H1 (cell line): Measurements from ENCODE around the gene ATOH8. TPM values are rescaled to one million over a fixed set of nuclear protein-coding genes. Genes with fewer than 3 reads are reported as not detected.

Source experiments
- CTCF ChIA-PET: fragments of 300-600 bp; sonication (Branson Sonifier 250); formaldehyde crosslinking; loops from one replicate; lab custom pipeline; 2021; ENCODE audit not compliant: partially characterized antibody; lab: Charles Lee
- POLR2A ChIA-PET: fragments of 300-600 bp; sonication (Branson Sonifier 250); formaldehyde crosslinking; loops from one replicate; lab custom pipeline; 2021; ENCODE audit warnings: inconsistent platforms; ENCODE audit not compliant: partially characterized antibody; lab: Charles Lee
- DNase-seq, 2 experiments: peaks; one replicate each; pipeline versions ENCODE4 v3.0.0 to v3.0.0-alpha.2; 2010 to 2022; ENCODE audit warnings: low spot score in 2 of 2, low read depth in 1 of 2, mixed read lengths in 1 of 2
- FAIRE-seq: peaks from 2 replicates; lab custom pipeline; 2011; peaks lifted over from hg19 to GRCh38; lab: Jason Lieb, UNC
- H2AFZ ChIP-seq: 2 replicates; pipeline ENCODE4 v1.8.1; 2012; ENCODE audit warnings: low read length, inconsistent platforms
- H2AK5ac ChIP-seq: 2 replicates; pipeline ENCODE4 v1.6.1; 2013; ENCODE audit warnings: low read depth, low read length
- H2BK120ac ChIP-seq: replicated peaks from 2 replicates; pipeline ENCODE3; 2013; ENCODE audit warnings: low read depth, low read length, inconsistent platforms
- H2BK12ac ChIP-seq: 2 replicates; pipeline ENCODE4 v1.6.1; 2013; ENCODE audit warnings: low read depth, low read length
- H2BK15ac ChIP-seq: 2 replicates; pipeline ENCODE4 v1.6.1; 2013; ENCODE audit warnings: low read length
- H2BK20ac ChIP-seq: 2 replicates; pipeline ENCODE4 v1.6.1; 2013; ENCODE audit warnings: low read length
- H2BK5ac ChIP-seq: 2 replicates; pipeline ENCODE4 v1.6.1; 2013; ENCODE audit warnings: low read depth, low read length
- H3K14ac ChIP-seq: 2 replicates; pipeline ENCODE4 v1.6.1; 2013; ENCODE audit warnings: inconsistent platforms; ENCODE audit not compliant: insufficient read length
- H3K18ac ChIP-seq: 2 replicates; pipeline ENCODE4 v1.6.1; 2013; ENCODE audit warnings: low read length; ENCODE audit errors: extremely low read depth
- H3K23ac ChIP-seq: 2 replicates; pipeline ENCODE4 v1.6.1; 2013; ENCODE audit warnings: inconsistent platforms; ENCODE audit not compliant: insufficient read length
- H3K23me2 ChIP-seq: 2 replicates; pipeline ENCODE4 v1.6.1; 2013; ENCODE audit warnings: low read depth, low read length
- H3K27ac ChIP-seq: 2 replicates; pipeline ENCODE4 v1.6.1; 2011; ENCODE audit warnings: low read depth, low read length, inconsistent platforms
- H3K27me3 ChIP-seq, 4 experiments: replicated peaks in 1 of 4; 1 replicate in 1 of 4; 2 replicates in 3 of 4; pipeline versions ENCODE4 v1.6.1 to v1.8.1; 2011 to 2013; ENCODE audit warnings: low read length in 3 of 4, mild to moderate bottlenecking in 3 of 4, inconsistent platforms in 2 of 4, mixed read lengths in 2 of 4, moderate library complexity in 1 of 4; ENCODE audit not compliant: control insufficient read depth in 3 of 4, insufficient read depth in 3 of 4; ENCODE audit errors: extremely low read depth in 1 of 4
- H3K36me3 ChIP-seq, 4 experiments: 2 replicates each; pipeline versions ENCODE4 v1.6.1 to v1.8.1; 2011 to 2013; ENCODE audit warnings: mild to moderate bottlenecking in 4 of 4, low read length in 3 of 4, moderate library complexity in 2 of 4, control low read depth in 1 of 4, inconsistent platforms in 1 of 4; ENCODE audit not compliant: insufficient read depth in 4 of 4, control insufficient read depth in 2 of 4
- H3K4ac ChIP-seq: replicated peaks from 2 replicates; pipeline ENCODE3; 2013; ENCODE audit warnings: low read length, low read depth, mixed read lengths, inconsistent platforms; ENCODE audit not compliant: insufficient read length
- H3K4me1 ChIP-seq, 4 experiments: replicated peaks in 1 of 4; 1 replicate in 1 of 4; 2 replicates in 3 of 4; pipeline versions ENCODE4 v1.6.1 to v1.8.1; 2011 to 2013; ENCODE audit warnings: low read length in 3 of 4, inconsistent platforms in 2 of 4, mixed read lengths in 1 of 4; ENCODE audit not compliant: insufficient read depth in 4 of 4, control insufficient read depth in 3 of 4
- H3K4me2 ChIP-seq, 2 experiments: 2 replicates each; pipeline versions ENCODE4 v1.6.1 to v1.8.1; 2011 to 2013; ENCODE audit warnings: low read depth in 2 of 2, low read length in 2 of 2, control low read depth in 1 of 2, inconsistent platforms in 1 of 2, mild to moderate bottlenecking in 1 of 2; ENCODE audit not compliant: insufficient read depth in 1 of 2
- H3K4me3 ChIP-seq, 4 experiments: fragments of 200-600, 300-600 bp in 1 of 4; sonication (generic), shearing (Covaris generic), sonication (Bioruptor Twin) in 1 of 4; 2 replicates each; pipeline versions ENCODE4 v1.5.1 to v1.8.1; 2011 to 2016; ENCODE audit warnings: low read length in 4 of 4, low read depth in 3 of 4, control low read depth in 2 of 4, inconsistent platforms in 2 of 4, mild to moderate bottlenecking in 2 of 4, mixed read lengths in 1 of 4, moderate library complexity in 1 of 4; ENCODE audit not compliant: insufficient read depth in 2 of 4; ENCODE audit errors: extremely low read depth in 1 of 4
- H3K56ac ChIP-seq: replicated peaks from 2 replicates; pipeline ENCODE3; 2013; ENCODE audit warnings: low read depth, mild to moderate bottlenecking, mixed read lengths, low read length, inconsistent platforms; ENCODE audit not compliant: insufficient read length
- H3K79me1 ChIP-seq: 2 replicates; pipeline ENCODE4 v1.6.1; 2013; ENCODE audit warnings: low read depth, low read length, control low read depth
- H3K79me2 ChIP-seq, 2 experiments: 2 replicates each; pipeline versions ENCODE4 v1.6.1 to v1.8.1; 2012 to 2013; ENCODE audit warnings: low read length in 2 of 2, mild to moderate bottlenecking in 2 of 2, inconsistent platforms in 1 of 2; ENCODE audit not compliant: insufficient read depth in 2 of 2, control insufficient read depth in 1 of 2
- H3K9ac ChIP-seq, 4 experiments: replicated peaks in 1 of 4; 1 replicate in 1 of 4; 2 replicates in 3 of 4; pipeline versions ENCODE4 v1.6.1 to v1.8.1; 2011 to 2013; ENCODE audit warnings: low read depth in 3 of 4, low read length in 3 of 4, control low read depth in 2 of 4, mild to moderate bottlenecking in 2 of 4, moderate library complexity in 2 of 4, inconsistent platforms in 1 of 4; ENCODE audit errors: extremely low read depth in 1 of 4
- H3K9me3 ChIP-seq, 2 experiments: 2 replicates each; pipeline versions ENCODE4 v1.6.1 to v1.8.1; 2012 to 2013; ENCODE audit warnings: mild to moderate bottlenecking in 2 of 2, moderate library complexity in 2 of 2, control low read depth in 1 of 2, inconsistent platforms in 1 of 2, low read depth in 1 of 2, low read length in 1 of 2, mixed read lengths in 1 of 2; ENCODE audit not compliant: insufficient read depth in 2 of 2
- H4K20me1 ChIP-seq, 2 experiments: replicated peaks in 1 of 2; 2 replicates each; pipeline versions ENCODE3 to v1.8.1; 2011 to 2013; ENCODE audit warnings: inconsistent platforms in 2 of 2, low read length in 2 of 2, mild to moderate bottlenecking in 1 of 2; ENCODE audit not compliant: insufficient read depth in 2 of 2, control insufficient read depth in 1 of 2
- H4K5ac ChIP-seq: 2 replicates; pipeline ENCODE4 v1.6.1; 2013; ENCODE audit warnings: low read length, low read depth, mixed read lengths, inconsistent platforms; ENCODE audit not compliant: insufficient read length
- H4K8ac ChIP-seq: 2 replicates; pipeline ENCODE4 v1.8.0; 2013; ENCODE audit warnings: mild to moderate bottlenecking, moderate library complexity, low read length, inconsistent platforms; ENCODE audit not compliant: insufficient read depth; ENCODE audit errors: extremely low read depth
- H4K91ac ChIP-seq: replicated peaks from 2 replicates; pipeline ENCODE3; 2013; ENCODE audit warnings: low read length, mixed read lengths, inconsistent platforms; ENCODE audit not compliant: insufficient read length
- BACH1 ChIP-seq: IDR thresholded peaks from 2 replicates; pipeline ENCODE4 v1.6.1; 2012; ENCODE audit warnings: low read length, improper control_type of control experiment
- CBX8 ChIP-seq: fragments of 300-800, 300-1000 bp; sonication (generic); IDR thresholded peaks from 2 replicates; pipeline ENCODE4 v1.7.1; 2016; ENCODE audit warnings: low read depth, low read length, borderline replicate concordance
- CHD1 ChIP-seq: IDR thresholded peaks from 2 replicates; pipeline ENCODE4 v1.6.1; 2012; ENCODE audit warnings: low read depth, low read length, improper control_type of control experiment
- GABPA ChIP-seq: IDR thresholded peaks from 2 replicates; pipeline ENCODE4 v1.6.1; 2011; ENCODE audit warnings: mild to moderate bottlenecking, low read length, moderate library complexity, borderline replicate concordance; ENCODE audit not compliant: insufficient read depth
- KDM5A ChIP-seq: fragments of 200-600 bp; IDR thresholded peaks from 2 replicates; pipeline ENCODE4 v1.7.1; 2012; ENCODE audit warnings: mild to moderate bottlenecking, low read length, inconsistent platforms, mixed read lengths
- NANOG ChIP-seq: IDR thresholded peaks from 2 replicates; pipeline ENCODE4 v1.6.1; 2011; ENCODE audit warnings: low read length, low read depth, mild to moderate bottlenecking, inconsistent platforms; ENCODE audit not compliant: insufficient read depth, poor library complexity, severe bottlenecking
- WGBS, 2 experiments: shearing (Covaris generic) in 1 of 2; methylation state at CpG; one replicate each; pipeline versions ENCODE4 v1.1.6 to v1.1.7; 2013 to 2015; ENCODE audit warnings: low lambda C conversion rate in 2 of 2, mixed read lengths in 2 of 2, inconsistent platforms in 1 of 2, low coverage in 1 of 2, missing lambda C conversion rate in 1 of 2; ENCODE audit not compliant: insufficient replicate concordance in 2 of 2, insufficient coverage in 1 of 2, insufficient read length in 1 of 2; ENCODE audit errors: extremely low coverage in 1 of 2, missing lambda C conversion rate in 1 of 2; 5-methylcytosine and 5-hydroxymethylcytosine counted together
- polyA plus RNA-seq, 7 experiments: library from polyadenylated mRNA; depleted of rRNA in 3 of 7; stranded (reverse) in 5 of 7; unstranded in 2 of 7; fragments of >200 nt in 5 of 7; fragments of 200-250 nt in 2 of 7; gene quantifications; 1 replicate in 5 of 7; 2 replicates in 1 of 7; 4 replicates in 1 of 7; pipeline versions ENCODE4 v1.2.1 to v1.2.3, GENCODE V29; 2011 to 2013; ENCODE audit warnings: missing spikeins in 2 of 7, mixed read lengths in 2 of 7
- total RNA-seq: library from RNA; stranded (reverse); fragmentation: NEBNext Ultra II Directional; extraction: Animal tissue kit (Norgen Biotek cat#: 25700); gene quantifications from 2 replicates; pipeline ENCODE4 v1.2.1, GENCODE V29; 2021
- TF ChIP-seq, protein P1 (sequence below): IDR thresholded peaks from 2 replicates; pipeline ENCODE4 v1.6.1; 2012; ENCODE audit warnings: inconsistent platforms

The ATOH8 gene
- total and polyA plus RNA-seq, 2 of the 8 experiments (the other 6 are each of a cell fraction or from before 2014, with no cell fraction given), result 0.50 to 0.53 TPM

DNA sequence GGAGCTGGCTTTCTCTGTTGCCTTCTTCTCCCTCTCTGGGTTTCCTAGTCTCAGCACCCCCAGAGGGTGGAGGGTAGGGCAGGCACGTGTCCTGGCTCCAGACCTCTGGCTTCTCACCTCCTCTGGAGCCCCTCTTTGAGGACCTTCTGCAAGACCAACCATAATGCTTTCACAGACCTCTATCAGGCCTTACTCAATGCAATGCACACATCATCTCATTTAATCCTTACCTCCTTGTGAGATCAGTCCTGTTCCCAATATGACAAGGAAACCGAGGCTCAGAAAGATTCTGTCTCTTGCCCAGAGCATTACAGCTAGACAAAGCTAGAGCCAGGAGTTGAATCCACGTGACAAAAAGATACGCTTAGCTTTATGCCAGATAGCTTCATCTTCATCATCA lies 8.2 kb downstream of the ATOH8 start:
- Histone ChIP-seq H3K36me3 (no peaks in the 10 kb centered on the region), H2BK20ac (no peak overlapping the region), H2BK120ac (no peak overlapping the region), H3K18ac (no peak overlapping the region), H3K4me2 (no peak overlapping the region), H3K27ac (no peak overlapping the region), H3K23ac (no peak overlapping the region), H3K9me3 (no peaks in the 10 kb centered on the region), H3K23me2 (peaks cover 8% of the 10 kb centered on the region; the same call in 1 of the 2 replicates), H3K79me1 (no peaks in the 10 kb centered on the region), H3K56ac (no peak overlapping the region), H3K4ac (no peak overlapping the region), H3K79me2 (no peaks in the 10 kb centered on the region), H3K27me3 (peaks cover 0 to 30% (median 22%) of the 10 kb centered on the region in 4 experiments; a peak in 6 of 7 replicates), H3K9ac (no peak overlapping the region), H2AK5ac (no peak overlapping the region; the same call in 1 of the 2 replicates), H2BK12ac (no peak overlapping the region), H2BK15ac (no peak overlapping the region; the same call in 1 of the 2 replicates), H3K4me1 (peaks cover 5 to 22% (median 13%) of the 10 kb centered on the region in 4 experiments), H4K91ac (no peak overlapping the region), H2AFZ (no peak overlapping the region), H3K4me3 (no peak overlapping the region), H4K8ac (no peak overlapping the region), H4K5ac (no peak overlapping the region), H3K14ac (no peak overlapping the region), H2BK5ac (no peak overlapping the region), H4K20me1 (peaks cover 0 to 3% of the 10 kb centered on the region in 2 experiments)
- DNase-seq (no peak), FAIRE-seq (no peak)
- TF ChIP-seq BACH1 (no peak), KDM5A (no peak), CBX8 (no peak), CHD1 (no peak), NANOG (no peak), GABPA (no peak)
- TF ChIP-seq, protein P1, sequence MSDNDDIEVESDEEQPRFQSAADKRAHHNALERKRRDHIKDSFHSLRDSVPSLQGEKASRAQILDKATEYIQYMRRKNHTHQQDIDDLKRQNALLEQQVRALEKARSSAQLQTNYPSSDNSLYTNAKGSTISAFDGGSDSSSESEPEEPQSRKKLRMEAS, result no peak
- POLR2A ChIA-PET, result no interaction called here
- WGBS, 2 experiments, result 89% methylated on average over 4 of the region's 4 CpGs; no CpG with 5 or more reads in 1 of the 2 experiments
- CTCF ChIA-PET, result interaction anchor here (1.5 to 47.8 kb wide), 7 partner anchors 7 to 54 kb away, joined by 5 to 986 read pairs (median 7); partner anchors contain the start of gene ATOH8
